Heart right ventricle (tissue), 16 donors: ENCODE measurements around the gene NR2F2. TPM values are rescaled to one million over a fixed set of nuclear protein-coding genes. Genes with fewer than 3 reads are reported as not detected.

Source experiments
- ATAC-seq, 8 donors: fragments of 200-7000 bp; cut with Tn5 transposase; one replicate each; pipeline ENCODE4 v1.9.1; 2020; ENCODE audit warnings: mild to moderate bottlenecking in 8 of 8, moderate library complexity in 8 of 8, moderate number of reproducible peaks in 1 of 8
- DNase-seq, 2 donors: peaks; one replicate each; pipeline ENCODE4 v3.0.0-alpha.2; 2020
- H3K27ac ChIP-seq, 10 donors: fragments of 200-600 bp; sonication (generic) in 2 of 10; one replicate each; pipeline versions ENCODE4 v1.5.0 to v1.8.0; 2020 to 2022; ENCODE audit warnings: mild to moderate bottlenecking in 3 of 10
- H3K27me3 ChIP-seq, 7 donors: fragments of 200-600 bp; one replicate each; pipeline ENCODE4 v1.8.0; 2021 to 2022; ENCODE audit warnings: mild to moderate bottlenecking in 2 of 7
- H3K36me3 ChIP-seq, 9 donors: fragments of 200-600 bp; sonication (generic) in 1 of 9; one replicate each; pipeline versions ENCODE4 v1.5.0 to v1.8.0; 2020 to 2022; ENCODE audit warnings: mild to moderate bottlenecking in 2 of 9
- H3K4me1 ChIP-seq, 9 donors: fragments of 200-600 bp; sonication (generic) in 1 of 9; one replicate each; pipeline versions ENCODE4 v1.5.0 to v1.8.0; 2020 to 2022; ENCODE audit warnings: mild to moderate bottlenecking in 4 of 9
- H3K4me3 ChIP-seq, 10 donors: fragments of 200-600 bp; sonication (generic) in 2 of 10; one replicate each; pipeline versions ENCODE4 v1.5.0 to v1.8.0; 2020 to 2022; ENCODE audit warnings: mild to moderate bottlenecking in 7 of 10, moderate library complexity in 2 of 10
- H3K9me3 ChIP-seq, 11 donors: fragments of 200-600 bp in 10 of 11; sonication (generic) in 2 of 11; one replicate each; pipeline versions ENCODE4 v1.5.0 to v1.8.0; 2013 to 2022; ENCODE audit warnings: mild to moderate bottlenecking in 2 of 11, control low read depth in 1 of 11, moderate library complexity in 1 of 11
- CTCF ChIP-seq, 9 donors: fragments of 200-600 bp; sonication (generic) in 2 of 9; IDR thresholded peaks; one replicate each; pipeline versions ENCODE4 v1.5.0 to v1.8.0; 2021 to 2022; ENCODE audit warnings: antibody characterized with exemption in 9 of 9, mild to moderate bottlenecking in 5 of 9, moderate library complexity in 1 of 9
- WGBS, 2 donors: extraction: QIAGEN DNeasy Blood & Tissue Kit; methylation state at CpG; one replicate each; pipeline ENCODE4 v1.1.7; 2013; ENCODE audit warnings: inconsistent platforms in 1 of 2; 5-methylcytosine and 5-hydroxymethylcytosine counted together
- intact Hi-C, 10 donors: fragments of 100-400 bp; cut with DNase I; formaldehyde crosslinking; loops; one replicate each; pipeline versions ENCODE4 v1.11.1 to v1.14.2; 2022
- polyA plus RNA-seq, 2 donors: library from polyadenylated mRNA; stranded (reverse); fragments of 200-250 nt; gene quantifications; one replicate each; pipeline ENCODE4 v1.2.3, GENCODE V29; 2013
- total RNA-seq, 10 donors: library from RNA; stranded (reverse); fragmentation: NEBNext Ultra II Directional in 3 of 10; extraction: Animal tissue kit (Norgen Biotek cat#: 25700) in 3 of 10; gene quantifications; one replicate each; pipeline versions ENCODE4 v1.2.1 to v1.2.4, GENCODE V29; 2021 to 2023
- donor health status: Arrhythmogenic right ventricular cardiomyopathy.
- donor health status: ischemic (EF 13 %, LVEDD 7.1; RV severe dilation, severe dysfunction).
- donor health status: healthy with polysubstance abuse.
- donor health status: DM: no; HTN: yes; CAD: no.
- donor health status: DM: no; HTN: no; CAD: no.
- donor health status: ischemic (EF 25% LVEDD 6.9; RV normal size, moderate dysfunction).
- donor health status: ischemic (EF 25% LVEDD 5.7; RV mildly dilated, moderate dysfunction).
- donor health status: healthy.
- donor health status: DM: yes; HTN: yes; CAD: no.
- donor health status: Ischemic cardiomyopathy.
- donor health status: ischemic (EF 35%, LVEDD 5.7; RV mildly dilated, moderate dysfunction).
- donor health status: nonischemic (EF 11% LVEDD 7.7; RV severe dilation, severe dysfunction).
- donor health status: DM: yes; HTN: yes; CAD: no.
- donor health status: PGD.
- donor health status: ischemic (EF 29% LVEDD 5.4; RV normal size, mild dysfunction).
- donor health status: nonischemic (EF 23%, LVEDD 6.1; RV moderate dilation, normal function).

The NR2F2 gene
- total and polyA plus RNA-seq, 12 donors: 8.2 to 31.7 (median 16.1) TPM

- Histone ChIP-seq H3K4me3 (peak overlapping the region; percentile 61 to 87 (median 76)), H3K4me1 (peaks cover 2 to 23% (median 15%) of the 10 kb centered on the region in 9 donors), H3K27ac (peak overlapping the region; percentile 77 to 96 (median 90)), H3K27me3 (peaks cover 0 to 93% (median 14%) of the 10 kb centered on the region in 7 donors), H3K9me3 (no peaks in the 10 kb centered on the region), H3K36me3 (peaks cover 0 to 41% (median 7%) of the 10 kb centered on the region in 9 donors)
- DNase-seq (no peak), ATAC-seq (peak in 2 of 8 donors; percentile 6 to 18)
- TF ChIP-seq CTCF (IDR thresholded peaks at IDR 0.05): no peak
- intact Hi-C loops: loop anchor here in 4 of 10 donors (10.0 kb wide), 5 partner anchors 279 to 1919 kb away; no protein-coding TSS in a partner anchor
- WGBS, 2 donors: 13 to 18% methylated on average over 45 to 49 of the region's 49 CpGs
These were observed 3.7 kb downstream of the NR2F2 start for GRCh38 chr15:96334017-96334704.

GRCh38 chr15:96334705-96335410 lies 4.4 kb downstream of the NR2F2 start:
- WGBS, 2 donors: 30 to 47% methylated on average over 5 of the region's 5 CpGs
- H3K4me1 ChIP-seq: peaks cover 0 to 21% (median 10%) of the 10 kb centered on the region in 9 donors
- H3K27ac ChIP-seq: peak overlapping the region; percentile 77 to 96 (median 90)
- ATAC-seq: no peak
- H3K27me3 ChIP-seq: peaks cover 0 to 93% (median 14%) of the 10 kb centered on the region in 7 donors
- no peak for TF ChIP-seq CTCF (IDR thresholded peaks at IDR 0.05)
- no peak for DNase-seq
- H3K4me3 ChIP-seq: peak overlapping the region; percentile 61 to 87 (median 76)
- H3K9me3 ChIP-seq: no peaks in the 10 kb centered on the region
- intact Hi-C loops: loop anchor here in 4 of 10 donors (10.0 kb wide), 5 partner anchors 280 to 1920 kb away; no protein-coding TSS in a partner anchor
- peaks cover 0 to 41% (median 7%) of the 10 kb centered on the region in 9 donors for H3K36me3 ChIP-seq

- intact Hi-C loops: loop anchor here in 4 of 10 donors (10.0 kb wide), 5 partner anchors 281 to 1921 kb away; no protein-coding TSS in a partner anchor
- Histone ChIP-seq H3K4me3 (peak overlapping the region; percentile 61 to 87 (median 76)), H3K27ac (peak overlapping the region; percentile 77 to 96 (median 90)), H3K27me3 (peaks cover 0 to 95% (median 14%) of the 10 kb centered on the region in 7 donors), H3K9me3 (no peaks in the 10 kb centered on the region), H3K36me3 (peaks cover 0 to 41% (median 7%) of the 10 kb centered on the region in 9 donors), H3K4me1 (peaks cover 0 to 21% (median 8%) of the 10 kb centered on the region in 9 donors)
- WGBS, 2 donors: 7 to 17% methylated on average over 6 of the region's 6 CpGs
- TF ChIP-seq CTCF (IDR thresholded peaks at IDR 0.05): no peak
- no peak for DNase-seq
- ATAC-seq: no peak
These were observed 5.0 kb downstream of the NR2F2 start for GRCh38 chr15:96335411-96336024.

- intact Hi-C loops: loop anchor here in 4 of 10 donors (10.0 kb wide), 5 partner anchors 281 to 1921 kb away; no protein-coding TSS in a partner anchor
- WGBS, 2 donors: 6 to 16% methylated on average over 7 of the region's 7 CpGs
These were observed 5.7 kb downstream of the NR2F2 start for GRCh38 chr15:96336108-96336595.

More at GRCh38 chr15:96336108-96336595, 5.7 kb downstream of the NR2F2 start:
- ATAC-seq (no peak), DNase-seq (no peak)
- Histone ChIP-seq H3K4me1 (peaks cover 0 to 25% (median 8%) of the 10 kb centered on the region in 9 donors), H3K27me3 (peaks cover 0 to 97% (median 18%) of the 10 kb centered on the region in 7 donors), H3K36me3 (peaks cover 0 to 41% (median 7%) of the 10 kb centered on the region in 9 donors), H3K27ac (peak overlapping the region; percentile 77 to 96 (median 90)), H3K9me3 (no peaks in the 10 kb centered on the region), H3K4me3 (peak overlapping the region; percentile 61 to 87 (median 76))
- TF ChIP-seq CTCF (IDR thresholded peaks at IDR 0.05): no peak
